H9 (cell line): ENCODE data around the gene BEX4. TPM values are rescaled to one million over a fixed set of nuclear protein-coding genes. Genes with fewer than 3 reads are reported as not detected.

Source experiments
- DNase-seq: peaks from one replicate; pipeline ENCODE4 v3.0.0-alpha.2; 2017
- H2AFZ ChIP-seq: one replicate; pipeline ENCODE4 v1.6.1; 2013; ENCODE audit warnings: mild to moderate bottlenecking, low read length, control low read depth, moderate library complexity
- H2AK5ac ChIP-seq: 2 replicates; pipeline ENCODE4 v1.6.1; 2013; ENCODE audit warnings: low read length, control low read depth, mixed read lengths; ENCODE audit not compliant: insufficient read length
- H2BK120ac ChIP-seq: one replicate; pipeline ENCODE4 v1.6.1; 2013; ENCODE audit warnings: low read depth, mild to moderate bottlenecking, low read length, control low read depth, inconsistent platforms; ENCODE audit not compliant: poor library complexity, severe bottlenecking
- H2BK12ac ChIP-seq: 2 replicates; pipeline ENCODE4 v1.6.1; 2013; ENCODE audit warnings: low read length, control low read depth, mixed read lengths, low read depth; ENCODE audit not compliant: insufficient read length
- H2BK15ac ChIP-seq: 2 replicates; pipeline ENCODE4 v1.6.1; 2013; ENCODE audit warnings: low read depth, low read length, control low read depth
- H2BK20ac ChIP-seq: one replicate; pipeline ENCODE4 v1.6.1; 2013; ENCODE audit warnings: low read depth, mild to moderate bottlenecking, low read length, control low read depth, inconsistent platforms; ENCODE audit not compliant: poor library complexity, severe bottlenecking
- H2BK5ac ChIP-seq: 2 replicates; pipeline ENCODE4 v1.6.1; 2013; ENCODE audit warnings: low read length, control low read depth, mixed read lengths; ENCODE audit not compliant: insufficient read length
- H3K14ac ChIP-seq: 2 replicates; pipeline ENCODE4 v1.6.1; 2013; ENCODE audit warnings: low read length, control low read depth; ENCODE audit not compliant: insufficient read depth
- H3K18ac ChIP-seq: 2 replicates; pipeline ENCODE4 v1.6.1; 2013; ENCODE audit warnings: low read depth, mild to moderate bottlenecking, mixed read lengths, low read length, control low read depth; ENCODE audit not compliant: insufficient read length
- H3K23ac ChIP-seq: 2 replicates; pipeline ENCODE4 v1.6.1; 2013; ENCODE audit warnings: low read length, control low read depth, mixed read lengths, low read depth; ENCODE audit not compliant: insufficient read length
- H3K23me2 ChIP-seq: 2 replicates; pipeline ENCODE4 v1.6.1; 2013; ENCODE audit warnings: low read depth, mild to moderate bottlenecking, mixed read lengths, low read length, control low read depth; ENCODE audit not compliant: insufficient read length, poor library complexity, severe bottlenecking
- H3K27ac ChIP-seq: 2 replicates; pipeline ENCODE4 v1.5.1; 2013; ENCODE audit warnings: low read length, control low read depth, mixed read lengths, low read depth; ENCODE audit not compliant: insufficient read length
- H3K27me3 ChIP-seq: 2 replicates; pipeline ENCODE4 v1.6.1; 2013; ENCODE audit warnings: low read length, control low read depth, inconsistent platforms; ENCODE audit not compliant: insufficient read depth
- H3K4ac ChIP-seq: 2 replicates; pipeline ENCODE4 v1.6.1; 2013; ENCODE audit warnings: low read depth, mild to moderate bottlenecking, control low read depth, inconsistent platforms, low read length, moderate library complexity
- H3K4me1 ChIP-seq: 2 replicates; pipeline ENCODE4 v1.6.1; 2013; ENCODE audit warnings: low read length, control low read depth, inconsistent platforms; ENCODE audit not compliant: insufficient read depth
- H3K4me2 ChIP-seq: 2 replicates; pipeline ENCODE4 v1.6.1; 2013; ENCODE audit warnings: low read length, control low read depth, mixed read lengths; ENCODE audit not compliant: insufficient read length, insufficient read depth
- H3K56ac ChIP-seq: 2 replicates; pipeline ENCODE4 v1.6.1; 2013; ENCODE audit warnings: low read depth, mild to moderate bottlenecking, mixed read lengths, low read length, control low read depth; ENCODE audit not compliant: insufficient read length
- H3K79me1 ChIP-seq: 2 replicates; pipeline ENCODE4 v1.6.1; 2013; ENCODE audit warnings: low read depth, mild to moderate bottlenecking, moderate library complexity, low read length, control low read depth, inconsistent platforms; ENCODE audit not compliant: insufficient read depth, poor library complexity, severe bottlenecking
- H3K79me2 ChIP-seq: 2 replicates; pipeline ENCODE4 v1.6.1; 2013; ENCODE audit warnings: low read length, control low read depth, inconsistent platforms; ENCODE audit not compliant: insufficient read depth
- H3K9ac ChIP-seq: 2 replicates; pipeline ENCODE4 v1.6.1; 2013; ENCODE audit warnings: low read length, control low read depth, mixed read lengths; ENCODE audit not compliant: insufficient read length; ENCODE audit errors: extremely low read depth
- H3K9me3 ChIP-seq: one replicate; pipeline ENCODE4 v1.6.1; 2013; ENCODE audit warnings: low read depth, low read length, inconsistent platforms; ENCODE audit not compliant: control insufficient read depth
- H3T11ph ChIP-seq: one replicate; pipeline ENCODE4 v1.6.1; 2013; ENCODE audit warnings: mild to moderate bottlenecking, low read length, control low read depth, inconsistent platforms
- H4K20me1 ChIP-seq: one replicate; pipeline ENCODE4 v1.6.1; 2013; ENCODE audit not compliant: control insufficient read depth, insufficient read length, insufficient read depth
- H4K5ac ChIP-seq: 2 replicates; pipeline ENCODE4 v1.6.1; 2013; ENCODE audit warnings: low read depth, mild to moderate bottlenecking, mixed read lengths, low read length, control low read depth; ENCODE audit not compliant: insufficient read length
- H4K8ac ChIP-seq: replicated peaks from 2 replicates; pipeline ENCODE4 v1.6.1; 2013; ENCODE audit warnings: low read length, control low read depth, mixed read lengths, low read depth; ENCODE audit not compliant: insufficient read length
- H4K91ac ChIP-seq: 2 replicates; pipeline ENCODE4 v1.6.1; 2013; ENCODE audit warnings: low read depth, mild to moderate bottlenecking, moderate library complexity, mixed read lengths, low read length, control low read depth; ENCODE audit not compliant: insufficient read length
- H3K27ac Mint-ChIP-seq, 3 experiments: 2 replicates in 2 of 3; 3 replicates in 1 of 3; pipeline ENCODE4 v1.8.0; 2020 to 2021; ENCODE audit warnings: mixed read lengths in 3 of 3, mild to moderate bottlenecking in 1 of 3, moderate library complexity in 1 of 3
- H3K27me3 Mint-ChIP-seq: 2 replicates; pipeline ENCODE4 v1.8.0; 2021; ENCODE audit warnings: low read depth, mild to moderate bottlenecking, moderate library complexity, mixed read lengths
- H3K36me3 Mint-ChIP-seq, 3 experiments: 2 replicates in 2 of 3; 3 replicates in 1 of 3; pipeline ENCODE4 v1.8.0; 2020 to 2021; ENCODE audit warnings: low read depth in 3 of 3, mixed read lengths in 3 of 3; ENCODE audit not compliant: insufficient read depth in 1 of 3
- H3K4me1 Mint-ChIP-seq, 2 experiments: 2 replicates each; pipeline ENCODE4 v1.8.0; 2020; ENCODE audit warnings: mixed read lengths in 2 of 2
- H3K4me3 Mint-ChIP-seq, 2 experiments: 2 replicates in 1 of 2; 3 replicates in 1 of 2; pipeline ENCODE4 v1.8.0; 2020 to 2021; ENCODE audit warnings: mild to moderate bottlenecking in 2 of 2, mixed read lengths in 2 of 2, moderate library complexity in 1 of 2
- H3K9me3 Mint-ChIP-seq, 2 experiments: 2 replicates in 1 of 2; 3 replicates in 1 of 2; pipeline ENCODE4 v1.8.0; 2020; ENCODE audit warnings: mild to moderate bottlenecking in 2 of 2, mixed read lengths in 2 of 2, moderate library complexity in 1 of 2
- total RNA-seq: library from RNA; stranded (reverse); gene quantifications from 2 replicates; pipeline ENCODE4 v1.2.1, GENCODE V29; 2021
- TF ChIP-seq, protein P1 (sequence below): fragments of 200-600 bp; sonication (generic); conservative IDR thresholded peaks from 3 replicates; pipeline ENCODE4 v1.8.0; 2021; ENCODE audit warnings: antibody characterized with exemption, mild to moderate bottlenecking

Gene BEX4
- total RNA-seq, 1 experiment from 2014 or later = 48.2 TPM

DNA sequence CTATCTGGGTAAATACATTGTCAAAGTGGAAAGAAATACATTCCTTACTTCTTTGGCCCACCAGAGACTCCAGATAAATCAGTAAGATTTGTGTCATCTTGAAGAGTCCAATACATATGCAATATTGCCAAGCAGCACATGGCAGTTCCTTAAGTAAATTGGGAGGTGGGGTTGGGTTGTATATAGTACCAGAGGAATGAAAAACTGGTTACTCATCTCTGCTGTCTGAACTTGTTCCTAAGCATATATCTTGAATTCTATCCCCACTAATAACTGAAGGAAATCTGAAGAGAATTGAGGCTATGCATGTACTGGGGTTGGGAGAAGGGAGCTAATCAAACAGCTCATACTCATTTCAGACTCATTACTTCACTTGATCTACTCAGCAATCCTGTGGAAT is 25.2 kb downstream of the BEX4 start:
- Histone ChIP-seq H3K56ac (no peak overlapping the region), H3K4me1 (no peaks in the 10 kb centered on the region), H2BK5ac (no peak overlapping the region), H4K8ac (no peak overlapping the region), H3K23ac (no peak overlapping the region), H2BK120ac (no peak overlapping the region), H3T11ph (no peak overlapping the region), H2AK5ac (no peak overlapping the region), H3K23me2 (no peaks in the 10 kb centered on the region), H3K4ac (no peak overlapping the region), H2BK12ac (no peak overlapping the region), H3K79me1 (no peaks in the 10 kb centered on the region), H2BK15ac (no peak overlapping the region), H3K4me2 (no peak overlapping the region), H4K20me1 (no peaks in the 10 kb centered on the region), H4K5ac (no peak overlapping the region), H3K9ac (no peak overlapping the region), H2AFZ (no peak overlapping the region), H3K18ac (no peak overlapping the region), H3K14ac (no peak overlapping the region), H3K27me3 (no peaks in the 10 kb centered on the region), H3K27ac (no peak overlapping the region), H3K79me2 (no peaks in the 10 kb centered on the region), H4K91ac (no peak overlapping the region), H2BK20ac (no peak overlapping the region), H3K9me3 (no peaks in the 10 kb centered on the region)
- no peak for DNase-seq
- no peak overlapping the region for H3K27ac Mint-ChIP-seq
- TF ChIP-seq, protein P1, sequence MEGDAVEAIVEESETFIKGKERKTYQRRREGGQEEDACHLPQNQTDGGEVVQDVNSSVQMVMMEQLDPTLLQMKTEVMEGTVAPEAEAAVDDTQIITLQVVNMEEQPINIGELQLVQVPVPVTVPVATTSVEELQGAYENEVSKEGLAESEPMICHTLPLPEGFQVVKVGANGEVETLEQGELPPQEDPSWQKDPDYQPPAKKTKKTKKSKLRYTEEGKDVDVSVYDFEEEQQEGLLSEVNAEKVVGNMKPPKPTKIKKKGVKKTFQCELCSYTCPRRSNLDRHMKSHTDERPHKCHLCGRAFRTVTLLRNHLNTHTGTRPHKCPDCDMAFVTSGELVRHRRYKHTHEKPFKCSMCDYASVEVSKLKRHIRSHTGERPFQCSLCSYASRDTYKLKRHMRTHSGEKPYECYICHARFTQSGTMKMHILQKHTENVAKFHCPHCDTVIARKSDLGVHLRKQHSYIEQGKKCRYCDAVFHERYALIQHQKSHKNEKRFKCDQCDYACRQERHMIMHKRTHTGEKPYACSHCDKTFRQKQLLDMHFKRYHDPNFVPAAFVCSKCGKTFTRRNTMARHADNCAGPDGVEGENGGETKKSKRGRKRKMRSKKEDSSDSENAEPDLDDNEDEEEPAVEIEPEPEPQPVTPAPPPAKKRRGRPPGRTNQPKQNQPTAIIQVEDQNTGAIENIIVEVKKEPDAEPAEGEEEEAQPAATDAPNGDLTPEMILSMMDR = no peak
- H3K4me1 Mint-ChIP-seq = peaks cover 0 to 5% of the 10 kb centered on the region in 2 experiments; a peak in 2 of 4 replicates
- H3K4me3 Mint-ChIP-seq = no peak overlapping the region
- no peaks in the 10 kb centered on the region for H3K36me3 Mint-ChIP-seq
- no peaks in the 10 kb centered on the region; the same call in 1 of the 2 replicates for H3K27me3 Mint-ChIP-seq
- H3K9me3 Mint-ChIP-seq = peaks cover 2 to 44% of the 10 kb centered on the region in 2 experiments; a peak in 4 of 5 replicates
